ENCODE results near the gene SEC23IP. TPM values are rescaled to one million over a fixed set of nuclear protein-coding genes. Genes with fewer than 3 reads are reported as not detected.
"Not testable (repeated sequence)": the region's sequence is repeated elsewhere in the genome, so short reads cannot be mapped to it uniquely, and the experiment has no call there.

Gene SEC23IP
- total and polyA plus RNA-seq, 12 donors: 8.5 to 83.5 (median 36.9) TPM

GRCh38 chr10:119863951-119864565, 28.5 kb upstream of the SEC23IP start:
- intact Hi-C loops (cut with DNase I): loop anchor here (5.0 to 10.0 kb wide), 2 partner anchors 109 to 117 kb away; no protein-coding TSS in a partner anchor
- Histone ChIP-seq H3K27me3 (no peaks in the 10 kb centered on the region), H3K27ac (no peak overlapping the region), H3K4me1 (replicated peaks in 1 of 2) (peaks cover 0 to 16% of the 10 kb centered on the region in 2 donors), H3K9me3 (replicated peaks in 1 of 3) (no peaks in the 10 kb centered on the region), H3K4me3 (no peak overlapping the region), H3K36me3 (replicated peaks in 1 of 2) (no peaks in the 10 kb centered on the region)
- WGBS, 4 donors: 60 to 62% (median 61%) methylated on average over 4 of the region's 4 CpGs
- TF ChIP-seq POLR2A (IDR thresholded peaks at IDR 0.05) (no peak), CTCF (IDR thresholded peaks at IDR 0.05) (no peak)
- no peak for DNase-seq

GRCh38 chr10:119865699-119866240, 26.8 kb upstream of the SEC23IP start:
- TF ChIP-seq POLR2A (IDR thresholded peaks at IDR 0.05): no peak
- no peak for TF ChIP-seq CTCF (IDR thresholded peaks at IDR 0.05)
- 86 to 92% (median 91%) methylated on average over 6 of the region's 6 CpGs for WGBS, 4 donors
- intact Hi-C loops (cut with DNase I): loop anchor here (5.0 to 10.0 kb wide), 2 partner anchors 103 to 111 kb away; no protein-coding TSS in a partner anchor
- DNase-seq: peak in 1 of 7 donors; percentile 6
- Histone ChIP-seq H3K9me3 (replicated peaks in 1 of 3) (no peaks in the 10 kb centered on the region), H3K27ac (no peak overlapping the region), H3K36me3 (replicated peaks in 1 of 2) (no peaks in the 10 kb centered on the region), H3K4me1 (replicated peaks in 1 of 2) (peaks cover 0 to 29% of the 10 kb centered on the region in 2 donors), H3K4me3 (no peak overlapping the region), H3K27me3 (no peaks in the 10 kb centered on the region)

- no peak overlapping the region for H3K4me3 ChIP-seq
- TF ChIP-seq CTCF (IDR thresholded peaks at IDR 0.05) (no peak), POLR2A (IDR thresholded peaks at IDR 0.05) (no peak)
- no peaks in the 10 kb centered on the region for H3K27me3 ChIP-seq
- H3K9me3 ChIP-seq (replicated peaks in 1 of 3): no peaks in the 10 kb centered on the region
- 81 to 88% (median 87%) methylated on average over 7 of the region's 7 CpGs for WGBS, 4 donors
- intact Hi-C loops (cut with DNase I): loop anchor here (5.0 to 10.0 kb wide), 2 partner anchors 105 to 113 kb away; no protein-coding TSS in a partner anchor
- H3K4me1 ChIP-seq (replicated peaks in 1 of 2): peaks cover 0 to 39% of the 10 kb centered on the region in 2 donors
- H3K36me3 ChIP-seq (replicated peaks in 1 of 2): no peaks in the 10 kb centered on the region
- no peak for DNase-seq
- H3K27ac ChIP-seq: no peak overlapping the region
Observed at GRCh38 chr10:119867317-119867716, 25.2 kb upstream of the SEC23IP start.

GRCh38 chr10:119869398-119869797, 23.1 kb upstream of the SEC23IP start:
- not testable (repeated sequence) for DNase-seq; H3K27ac ChIP-seq; H3K4me3 ChIP-seq; H3K36me3 ChIP-seq (replicated peaks in 1 of 2); H3K9me3 ChIP-seq (replicated peaks in 1 of 3); H3K27me3 ChIP-seq
- H3K4me1 ChIP-seq (replicated peaks in 1 of 2): peaks cover 0 to 39% of the 10 kb centered on the region in 2 donors
- intact Hi-C loops (cut with DNase I): loop anchor here (5.0 to 10.0 kb wide), 2 partner anchors 107 to 115 kb away; no protein-coding TSS in a partner anchor
- WGBS, 4 donors: 80 to 86% (median 83%) methylated on average over 4 of the region's 4 CpGs
